CD4-positive, alpha-beta T cell treated with Interleukin-4 for 1 hour (primary cell): Measurements from ENCODE around the gene NCAN.

Experiments used
- DNase-seq, 2 donors: peaks; one replicate each; pipeline ENCODE4 v3.0.0-alpha.2; 2020 to 2022

The NCAN gene

DNA sequence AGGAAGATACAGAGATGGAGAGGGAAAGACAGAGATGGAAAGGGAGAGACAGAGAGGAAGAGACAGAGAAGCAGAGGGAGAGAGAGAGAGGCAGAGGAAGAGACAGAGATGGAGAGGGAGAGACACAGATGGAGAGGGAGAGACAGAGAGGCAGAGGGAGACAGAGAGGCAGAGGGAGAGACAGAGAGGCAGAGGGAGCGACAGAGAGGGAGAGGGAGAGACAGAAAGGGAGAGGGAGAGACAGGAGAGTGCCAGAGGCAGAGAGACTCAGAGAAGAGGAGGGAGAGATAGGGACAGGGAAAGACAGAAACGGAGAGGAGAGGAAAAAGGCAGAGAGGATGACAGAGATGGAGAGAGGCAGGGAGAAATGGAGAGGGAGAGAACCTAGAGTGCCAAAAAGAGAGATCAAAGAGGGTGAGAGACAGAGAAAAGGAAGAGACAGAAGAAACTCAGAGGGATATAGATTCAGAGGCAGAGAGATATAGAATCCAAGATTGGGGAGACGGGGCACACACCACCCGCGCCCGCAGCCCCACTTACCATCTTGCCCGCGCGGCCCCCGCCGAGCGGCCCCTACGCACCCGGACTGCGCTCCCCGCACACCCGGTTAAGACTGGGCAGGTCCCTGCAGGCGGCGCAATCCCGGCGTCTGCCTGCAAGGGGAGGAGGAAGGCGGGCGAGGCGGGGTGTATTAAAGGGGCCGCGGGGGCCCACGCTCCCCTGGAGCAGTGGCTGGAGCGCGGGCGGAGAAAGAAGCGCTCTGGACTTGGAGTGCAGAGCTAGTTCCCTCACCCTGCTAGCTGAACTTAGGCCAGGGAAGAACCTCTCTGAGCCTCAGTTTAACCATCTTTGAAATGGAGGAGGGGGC is 50.7 kb downstream of the NCAN start:
- DNase-seq: no peak

DNA sequence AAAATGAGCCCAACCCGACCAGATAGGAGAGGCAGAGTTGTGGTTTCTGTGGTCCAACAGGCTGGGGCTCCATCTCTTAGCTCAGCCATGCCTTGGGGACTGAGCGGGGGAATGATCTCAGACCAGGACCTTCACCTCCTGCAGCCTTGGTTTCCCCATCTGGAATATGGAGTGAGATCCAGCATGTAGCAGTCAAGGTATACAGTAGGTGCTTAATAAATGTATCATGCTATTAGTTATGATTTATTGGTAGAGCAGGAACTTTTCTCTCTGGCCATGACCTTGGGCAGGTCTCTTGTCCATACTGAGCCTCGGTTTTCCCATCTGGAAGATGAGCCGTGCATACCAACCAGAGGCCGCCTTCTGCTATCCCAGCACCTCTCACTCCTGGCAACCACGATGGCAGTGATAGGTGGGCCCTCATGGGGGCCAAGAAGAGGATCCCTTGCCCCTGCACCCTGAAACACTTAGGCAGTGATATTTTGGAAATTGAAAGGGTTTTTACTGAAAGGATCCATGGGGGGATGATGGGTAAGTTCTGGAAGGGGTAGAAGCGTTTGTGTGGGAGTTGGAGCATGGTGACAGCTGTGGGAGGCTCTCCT is 52.2 kb downstream of the NCAN start:
- no peak for DNase-seq

DNA sequence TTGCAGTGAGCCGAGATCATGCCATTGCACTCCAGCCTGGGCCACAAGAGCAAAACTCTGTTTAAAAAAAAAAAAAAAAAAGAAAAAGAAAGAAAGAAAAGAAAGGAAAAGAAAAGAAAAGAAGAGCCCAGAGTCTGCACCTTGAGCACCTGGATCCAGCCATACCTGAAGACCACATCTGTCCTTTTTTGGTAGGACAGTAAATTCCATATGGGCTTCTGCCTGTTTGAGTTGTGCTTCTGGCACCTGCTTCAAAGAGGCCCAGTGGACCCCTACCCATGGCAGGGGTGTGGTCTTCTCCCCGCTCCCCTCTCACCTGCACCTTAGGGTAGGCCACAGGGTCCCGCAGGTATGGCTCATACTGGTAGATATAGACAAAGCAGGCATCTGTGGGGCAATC is 55.5 kb downstream of the NCAN start:
- DNase-seq: no peak

DNA sequence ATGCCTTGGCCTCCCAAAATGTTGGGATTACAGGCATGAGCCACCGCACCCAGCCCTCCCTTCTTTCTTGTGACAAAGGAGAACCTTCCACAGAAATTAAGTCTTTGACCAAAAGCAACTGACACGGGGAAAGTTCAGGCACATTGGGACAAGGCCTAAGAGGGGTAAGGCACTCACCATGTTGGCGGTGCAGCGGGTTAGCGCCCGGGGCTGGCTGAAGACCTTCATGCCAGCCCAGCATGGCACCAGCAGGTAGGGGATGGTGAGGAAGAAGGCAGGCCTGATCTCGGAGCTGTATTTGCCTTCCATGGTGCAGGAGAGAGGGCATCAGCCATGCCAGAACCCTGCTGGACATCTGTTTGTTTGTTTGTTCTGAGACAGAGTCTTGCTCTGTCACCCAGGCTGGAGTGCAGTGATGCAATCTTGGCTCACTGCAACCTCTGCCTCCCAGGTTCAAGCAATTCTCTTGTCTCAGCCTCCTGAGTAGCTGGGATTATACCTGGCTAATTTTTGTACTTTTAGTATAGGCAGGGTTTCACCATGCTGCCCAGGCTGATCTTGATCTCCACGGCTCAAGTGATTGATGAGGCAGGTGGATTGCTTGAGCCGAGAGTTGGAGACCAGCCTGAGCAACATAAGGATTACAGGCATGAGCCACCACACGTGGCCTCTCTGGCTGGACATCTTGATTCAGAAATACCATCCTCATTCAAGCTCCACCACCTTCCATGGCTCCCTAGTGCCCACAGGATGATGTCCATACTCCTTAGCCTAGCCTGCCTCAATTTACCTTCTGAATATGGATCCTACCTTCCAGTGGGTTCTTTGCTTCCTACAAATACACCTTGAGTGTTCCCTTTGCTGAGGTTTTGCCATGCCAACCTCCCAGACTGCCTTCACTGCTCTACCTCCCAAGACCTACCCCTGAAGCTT is 57.0 kb downstream of the NCAN start:
- DNase-seq: no peak

DNA sequence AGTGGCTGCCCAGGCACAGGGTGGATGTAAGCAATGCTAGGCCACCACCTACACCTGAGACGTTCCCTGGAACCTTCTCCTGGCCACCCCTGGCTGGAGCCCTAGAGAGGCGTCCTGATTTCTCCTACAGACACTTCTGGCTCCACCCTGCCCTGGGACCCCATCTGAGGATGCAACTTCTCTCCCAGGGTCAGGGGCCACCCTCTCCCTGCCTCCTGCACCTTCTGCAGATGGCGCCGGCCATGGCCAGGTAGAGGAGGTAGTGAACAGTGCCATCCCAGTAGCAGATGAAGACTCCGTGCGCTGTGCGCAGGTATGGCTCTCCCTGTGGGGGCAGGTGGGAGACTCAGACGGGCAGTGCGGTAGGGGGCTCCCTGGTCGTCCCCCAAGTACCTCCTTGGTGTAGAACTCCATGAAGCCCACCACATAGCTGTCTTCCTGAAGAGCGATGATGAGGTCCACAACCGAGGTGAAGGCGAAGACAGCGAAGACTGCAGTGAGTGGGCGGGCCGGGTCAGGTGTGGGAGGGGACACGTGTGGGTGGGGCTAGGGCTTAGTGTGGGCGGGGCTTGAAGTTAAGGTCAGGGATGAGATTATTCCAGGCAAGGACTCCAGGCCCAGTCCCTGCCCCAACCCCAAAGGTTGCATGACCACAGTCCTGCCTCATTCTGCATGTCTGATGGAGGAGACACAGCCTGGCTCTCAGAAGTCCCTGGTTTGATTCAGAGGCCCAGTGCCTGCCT is 58.4 kb downstream of the NCAN start:
- no peak for DNase-seq

DNA sequence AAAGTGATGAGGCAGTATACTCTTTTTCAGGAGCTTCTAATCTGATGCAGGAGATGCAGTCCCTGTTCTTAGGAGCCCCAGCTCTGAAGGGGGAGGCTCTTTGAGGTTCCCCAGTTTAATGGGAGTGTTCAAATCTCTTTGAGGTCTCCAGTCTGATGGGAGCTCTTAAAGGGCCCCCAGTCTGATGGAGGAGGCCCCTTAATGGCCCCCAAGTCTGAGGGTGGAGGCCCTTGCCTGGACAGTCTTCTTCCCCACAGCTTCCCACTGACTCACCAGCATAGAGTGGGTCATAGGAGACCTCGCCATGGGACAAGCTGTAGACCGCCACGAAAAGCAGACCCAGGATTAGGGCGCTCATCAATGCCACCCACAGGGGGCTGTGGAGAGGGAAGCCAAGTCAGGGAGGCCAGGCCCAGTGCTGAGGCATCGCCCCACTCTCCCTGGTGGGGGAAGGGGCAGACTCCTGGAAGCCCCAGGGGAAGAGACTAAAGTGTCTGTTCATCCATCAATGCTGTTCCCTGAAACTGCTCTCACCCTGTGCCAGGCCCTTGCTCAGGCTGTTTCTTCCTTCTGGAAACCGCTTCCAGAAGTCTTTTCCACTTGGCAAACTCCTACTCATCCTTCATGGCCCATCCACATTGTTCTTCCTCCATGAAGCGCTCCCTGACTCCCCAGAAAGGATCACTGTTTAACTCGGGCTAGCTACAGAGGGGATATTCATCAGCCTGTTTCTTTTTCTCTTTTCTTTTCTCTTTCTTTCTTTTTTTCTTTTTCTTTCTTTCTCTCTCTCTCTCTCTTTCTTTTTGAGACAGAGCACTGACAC is 59.2 kb downstream of the NCAN start:
- DNase-seq: no peak

DNA sequence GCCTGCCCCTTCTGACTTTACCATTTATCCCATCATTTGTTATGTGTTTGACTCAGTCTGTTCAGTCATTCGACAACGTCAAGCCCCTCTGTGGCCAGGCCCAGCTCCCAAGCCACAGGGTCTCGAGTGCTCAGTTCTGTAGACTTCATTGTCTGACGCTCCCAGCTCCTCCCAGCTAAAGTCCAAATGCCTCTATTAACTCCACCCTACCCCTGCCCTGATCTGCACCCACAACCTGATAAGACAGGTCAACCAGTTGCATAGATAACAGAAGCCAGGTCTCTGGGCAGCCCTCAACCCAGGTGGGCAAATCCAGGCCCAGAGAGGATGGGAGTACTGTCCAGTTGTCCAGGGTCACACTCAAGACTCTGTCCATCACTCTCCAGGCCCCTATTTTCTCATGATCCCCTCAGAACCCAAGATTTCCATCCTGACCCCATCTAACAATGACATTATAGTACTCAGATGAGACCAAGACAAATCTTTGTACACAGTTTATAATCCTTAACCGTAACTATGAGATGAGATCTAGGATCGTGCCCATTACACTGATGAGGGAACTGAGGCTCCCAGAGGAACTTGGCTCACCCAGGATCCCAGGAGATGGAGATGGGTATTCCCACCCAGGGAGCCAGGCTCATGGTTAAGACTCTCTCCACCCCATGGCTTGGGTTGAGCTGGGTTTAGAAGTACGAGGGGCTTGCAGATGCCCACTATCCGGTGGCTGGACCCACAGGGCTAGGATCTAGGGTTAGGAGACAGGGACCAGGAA is 60.3 kb downstream of the NCAN start:
- DNase-seq: no peak

DNA sequence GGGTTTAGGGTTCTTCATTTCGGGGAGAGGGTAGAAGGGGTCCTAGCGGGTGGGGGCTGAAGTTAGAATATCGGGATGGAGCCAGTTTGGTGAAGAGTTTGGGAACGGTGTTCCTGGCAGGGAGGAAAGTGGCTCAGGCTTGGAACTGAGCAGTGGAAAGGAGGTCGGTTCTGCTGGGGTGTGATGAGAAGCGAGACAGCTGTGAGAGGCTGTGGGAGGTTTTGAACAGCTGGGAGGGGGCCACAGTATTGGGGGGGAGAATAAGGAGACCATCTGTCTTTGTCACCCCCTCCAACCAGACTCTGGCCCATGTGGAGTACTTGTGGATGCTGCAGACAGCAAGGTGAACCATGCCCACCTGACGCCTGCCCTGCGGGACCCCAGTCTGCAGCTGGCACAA is 62.4 kb downstream of the NCAN start:
- DNase-seq: no peak

DNA sequence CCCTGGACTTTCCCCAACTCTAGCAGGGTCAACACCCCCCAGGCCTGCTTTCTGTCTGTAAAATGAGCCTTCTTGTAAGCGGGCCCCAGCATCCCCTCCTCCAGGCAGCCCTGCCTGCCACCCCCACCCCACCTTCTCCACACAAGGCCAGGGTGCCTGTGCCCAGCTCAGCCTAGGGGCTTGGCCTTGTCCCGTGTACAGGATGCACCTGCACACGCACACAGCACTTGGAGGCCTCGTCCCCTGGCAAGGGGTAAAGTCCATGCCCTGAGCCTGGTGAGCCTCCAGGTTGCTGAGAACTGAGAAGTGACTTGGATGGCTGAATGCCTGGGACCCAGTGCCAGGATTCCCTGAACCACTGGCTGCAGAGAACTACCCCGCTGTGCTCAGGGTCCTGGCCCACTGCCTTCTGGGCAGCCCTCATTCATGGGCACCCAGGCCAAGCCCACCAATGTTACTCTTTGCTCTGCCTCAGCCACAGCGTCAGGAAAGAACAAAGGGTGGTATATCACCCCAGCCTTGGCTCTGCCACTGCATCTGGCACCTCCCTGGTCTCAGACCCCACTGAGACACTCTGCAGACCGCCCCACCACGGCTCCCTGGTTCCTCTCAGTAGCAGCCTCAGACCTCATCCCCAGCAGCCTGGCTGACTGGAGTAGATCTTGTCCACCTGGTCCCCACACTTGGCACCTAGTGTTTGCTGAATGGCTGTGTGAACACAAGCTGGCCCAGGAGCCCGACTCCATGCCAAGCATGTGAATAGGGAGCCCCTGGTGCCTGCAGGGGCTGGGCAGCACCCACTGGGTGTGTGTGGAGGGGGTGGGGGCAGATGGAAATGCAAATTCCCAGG is 63.2 kb downstream of the NCAN start:
- no peak for DNase-seq

DNA sequence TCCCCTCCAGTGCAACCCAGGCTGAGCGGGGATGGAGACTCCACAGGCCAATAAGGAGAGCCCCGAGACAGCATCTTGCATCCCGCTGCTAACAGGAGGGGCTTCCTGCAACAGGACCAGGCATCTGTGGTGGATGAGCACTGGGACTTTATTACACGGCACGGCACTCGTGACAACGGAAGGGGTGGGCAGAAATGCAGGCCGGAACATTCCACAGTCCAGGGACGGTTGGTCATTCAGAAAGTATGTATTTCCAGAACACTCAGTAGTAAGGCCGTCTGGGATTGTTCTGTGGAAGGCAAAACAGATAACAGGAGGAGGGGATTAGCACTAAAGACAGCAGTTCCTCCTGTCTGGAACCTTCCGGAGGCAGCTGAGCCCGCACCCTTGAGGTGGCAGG is 64.6 kb downstream of the NCAN start:
- no peak for DNase-seq

DNA sequence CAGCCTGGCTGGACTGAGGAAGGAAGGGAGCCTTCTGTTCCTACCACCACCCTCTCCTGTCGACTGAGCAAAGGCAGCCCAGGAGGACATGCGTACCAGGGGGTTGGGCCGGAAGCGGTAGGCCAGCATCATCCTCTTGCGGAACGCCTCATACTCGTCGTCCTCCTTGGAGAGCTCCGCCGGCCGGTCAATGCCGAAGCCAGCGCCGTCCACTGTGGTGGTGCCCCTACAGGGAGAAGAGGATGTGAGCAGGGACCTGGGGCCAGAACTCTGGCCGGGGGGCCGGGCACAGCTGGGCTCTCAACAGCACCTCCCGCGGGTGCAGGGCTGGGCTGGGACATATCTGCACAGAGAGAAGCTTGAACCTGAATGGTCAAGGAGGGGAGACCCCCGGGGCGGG is 65.1 kb downstream of the NCAN start:
- no peak for DNase-seq

DNA sequence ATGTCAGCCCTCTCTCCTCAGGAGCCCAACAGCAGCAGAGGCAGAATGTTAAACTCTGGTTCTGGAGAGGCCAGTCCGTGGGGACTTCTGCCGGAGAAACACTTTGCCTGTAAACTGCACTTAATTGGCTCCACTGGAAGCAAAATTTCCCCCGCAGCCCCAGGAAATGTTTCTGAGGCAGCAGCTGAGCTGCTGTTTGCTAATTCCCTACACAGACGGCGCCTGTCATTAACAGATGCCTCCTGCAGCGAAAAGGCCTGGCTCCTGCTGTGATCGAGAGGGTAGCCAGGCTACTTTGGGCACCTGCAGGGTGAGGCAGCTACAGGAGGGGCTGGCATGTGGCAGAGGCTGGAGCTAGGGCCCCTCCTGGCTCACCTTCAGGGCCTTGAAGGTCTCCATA is 66.6 kb downstream of the NCAN start:
- DNase-seq: no peak

DNA sequence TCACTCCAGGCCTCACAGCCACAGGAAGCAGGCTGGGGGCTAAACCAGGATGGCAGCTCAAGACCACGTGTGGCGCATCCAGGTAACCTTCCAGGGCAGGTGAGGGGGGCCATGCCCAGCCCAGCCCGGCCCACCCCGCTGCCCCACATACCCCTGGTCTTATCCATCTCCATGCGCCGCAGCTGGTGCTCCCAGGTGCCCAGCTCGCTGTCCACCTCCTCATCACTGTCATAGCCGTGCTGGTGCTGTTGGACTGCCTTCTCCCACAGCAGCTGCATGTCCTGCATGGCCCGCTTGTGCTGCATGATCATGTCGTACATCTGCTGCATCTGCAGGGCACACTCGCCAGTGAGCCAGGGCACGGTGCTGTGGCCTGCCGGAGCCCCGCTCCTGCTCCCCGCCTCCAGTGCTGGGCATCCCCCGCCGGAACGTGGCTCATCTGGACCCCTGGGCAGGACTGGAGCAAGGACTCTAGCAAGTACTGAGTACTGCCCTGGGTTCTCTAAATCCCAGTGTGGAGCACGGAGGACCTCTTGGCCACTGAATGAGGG is 67.4 kb downstream of the NCAN start:
- no peak for DNase-seq

DNA sequence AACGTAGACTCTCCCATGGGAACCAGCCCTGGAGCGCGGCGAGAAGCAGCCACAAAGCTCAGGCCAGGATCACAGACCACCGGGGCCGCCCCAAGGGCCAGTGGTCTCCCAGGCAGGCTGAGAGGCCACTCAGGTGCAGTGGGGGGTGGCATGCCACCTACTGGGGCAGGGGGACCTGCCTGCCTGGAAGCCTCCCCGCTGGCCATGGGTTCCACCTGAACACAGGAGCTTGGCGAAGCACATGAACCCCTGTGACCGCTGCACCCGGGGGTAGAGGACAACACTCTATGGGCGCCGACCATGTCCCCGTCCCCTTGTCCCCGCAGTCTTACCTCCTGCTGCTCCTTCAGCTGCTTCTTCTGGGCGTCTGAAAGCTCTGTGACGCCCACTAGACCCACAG is 68.1 kb downstream of the NCAN start:
- no peak for DNase-seq

DNA sequence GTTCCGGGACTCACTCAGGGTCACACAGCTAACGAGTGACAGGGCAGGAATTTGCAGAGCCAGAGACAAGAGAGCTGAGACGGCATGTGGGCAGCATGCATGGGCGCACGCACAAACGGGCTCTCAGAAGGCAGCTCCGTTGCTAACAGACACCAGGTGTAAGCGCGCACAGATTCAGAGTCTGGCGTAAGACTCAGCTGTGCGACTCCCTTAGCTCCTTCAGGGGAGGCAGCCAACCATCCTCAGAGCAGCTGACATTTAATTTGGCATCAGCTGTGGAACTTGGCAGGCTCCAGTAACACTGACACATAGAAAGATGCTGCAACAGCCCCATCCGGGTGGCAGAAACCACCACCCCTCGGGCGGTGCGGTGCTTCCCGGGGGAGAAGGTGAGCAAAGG is 68.8 kb downstream of the NCAN start:
- no peak for DNase-seq

DNA sequence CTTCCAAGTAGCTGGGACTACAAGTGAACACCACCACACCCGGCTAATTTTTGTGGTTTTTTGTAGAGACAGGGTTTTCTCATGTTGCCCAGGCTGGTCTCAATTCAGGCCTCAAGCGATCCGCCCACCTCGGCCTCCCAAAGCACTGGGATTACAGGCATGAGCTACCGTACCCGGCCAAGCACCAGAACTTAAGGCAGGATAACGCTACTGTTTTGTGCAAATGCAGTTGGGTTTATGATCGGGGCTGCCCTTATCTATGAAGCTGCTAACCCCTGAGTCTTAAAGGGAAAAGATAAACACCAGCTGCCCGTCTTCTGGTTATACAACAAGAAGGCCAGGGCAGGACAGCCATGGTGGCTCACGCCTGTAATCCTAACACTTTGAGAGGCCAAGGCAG is 73.9 kb downstream of the NCAN start:
- no peak for DNase-seq

DNA sequence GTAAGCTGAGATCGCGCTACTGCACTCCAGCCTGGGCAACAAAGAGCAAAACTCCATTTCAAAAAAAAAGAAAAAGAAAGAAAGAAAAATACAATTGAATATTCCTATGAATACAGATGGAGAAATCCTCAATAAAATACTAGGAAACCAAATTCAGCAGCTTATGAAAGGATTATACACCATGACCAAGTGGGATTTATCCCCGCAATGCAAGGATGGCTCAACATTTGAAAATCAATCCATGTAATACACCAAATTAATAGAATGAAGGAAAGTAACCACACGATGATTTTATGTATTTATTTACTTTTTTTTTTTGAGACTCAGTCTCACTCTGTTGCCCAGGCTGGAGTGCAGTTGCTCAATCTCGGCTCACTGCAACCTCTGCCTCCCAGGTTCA is 80.8 kb downstream of the NCAN start:
- DNase-seq: no peak

DNA sequence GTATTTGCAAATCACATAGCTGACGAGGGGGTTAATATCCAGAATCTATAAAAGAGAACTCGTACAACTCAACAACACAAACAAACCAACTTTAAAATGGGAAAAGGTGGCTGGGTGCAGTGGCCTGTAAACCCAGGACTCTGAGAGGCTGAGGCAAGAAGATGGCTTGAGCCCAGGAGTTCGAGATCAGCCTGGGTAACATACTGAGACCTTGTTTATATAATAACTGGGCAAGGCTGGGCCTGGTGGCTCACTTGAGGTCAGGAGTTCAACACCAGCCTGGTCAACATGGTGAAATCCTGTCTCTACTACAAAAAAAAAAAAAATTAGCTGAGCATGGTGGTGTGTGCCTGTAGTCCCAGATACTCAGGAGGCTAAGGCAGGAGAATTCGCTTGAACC is 83.2 kb downstream of the NCAN start:
- DNase-seq: no peak

DNA sequence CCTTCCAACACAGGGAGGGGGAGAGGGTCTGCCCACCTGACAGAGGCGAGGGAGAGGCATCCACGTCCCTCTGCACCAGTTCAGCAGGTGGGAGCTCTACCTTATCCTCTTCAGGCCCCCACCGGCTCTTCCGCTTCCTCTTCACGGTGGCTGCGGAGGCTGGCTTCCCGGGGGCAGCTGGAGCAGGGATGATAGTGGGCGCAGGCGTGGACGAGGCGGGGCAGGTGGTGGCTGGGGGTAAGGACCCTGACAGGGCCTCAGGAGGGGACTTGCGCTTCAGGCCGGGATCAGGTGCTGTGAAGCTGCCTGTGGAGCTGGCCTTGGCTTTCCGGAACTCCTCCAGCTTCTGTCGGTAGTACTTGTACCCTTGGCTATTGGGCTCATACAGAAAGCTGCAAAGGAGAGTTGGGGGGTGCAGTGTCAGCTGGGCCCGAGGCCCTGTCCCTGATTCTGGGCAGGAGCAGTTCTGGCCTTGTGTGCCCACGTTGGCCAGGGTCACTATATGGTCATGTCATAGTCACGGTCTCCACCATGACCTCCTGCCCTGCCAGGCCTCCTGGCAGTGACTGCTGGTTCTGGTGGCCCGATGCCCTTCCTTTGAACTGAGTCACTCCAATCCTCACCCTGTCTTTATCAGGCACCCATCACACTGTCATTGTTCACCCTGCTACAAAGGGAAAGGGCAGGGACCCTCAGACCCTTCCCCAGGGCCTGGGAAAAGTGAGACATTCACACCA is 85.4 kb downstream of the NCAN start:
- DNase-seq: no peak
